H9 (cell line): ENCODE data around the gene DLEC1. TPM values are rescaled to one million over a fixed set of nuclear protein-coding genes. Genes with fewer than 3 reads are reported as not detected.

Experiments used
- DNase-seq: peaks from one replicate; pipeline ENCODE4 v3.0.0-alpha.2; 2017
- H2AFZ ChIP-seq: one replicate; pipeline ENCODE4 v1.6.1; 2013; ENCODE audit warnings: mild to moderate bottlenecking, low read length, control low read depth, moderate library complexity
- H2AK5ac ChIP-seq: 2 replicates; pipeline ENCODE4 v1.6.1; 2013; ENCODE audit warnings: low read length, control low read depth, mixed read lengths; ENCODE audit not compliant: insufficient read length
- H2BK120ac ChIP-seq: one replicate; pipeline ENCODE4 v1.6.1; 2013; ENCODE audit warnings: low read depth, mild to moderate bottlenecking, low read length, control low read depth, inconsistent platforms; ENCODE audit not compliant: poor library complexity, severe bottlenecking
- H2BK12ac ChIP-seq: 2 replicates; pipeline ENCODE4 v1.6.1; 2013; ENCODE audit warnings: low read length, control low read depth, mixed read lengths, low read depth; ENCODE audit not compliant: insufficient read length
- H2BK15ac ChIP-seq: 2 replicates; pipeline ENCODE4 v1.6.1; 2013; ENCODE audit warnings: low read depth, low read length, control low read depth
- H2BK20ac ChIP-seq: one replicate; pipeline ENCODE4 v1.6.1; 2013; ENCODE audit warnings: low read depth, mild to moderate bottlenecking, low read length, control low read depth, inconsistent platforms; ENCODE audit not compliant: poor library complexity, severe bottlenecking
- H2BK5ac ChIP-seq: 2 replicates; pipeline ENCODE4 v1.6.1; 2013; ENCODE audit warnings: low read length, control low read depth, mixed read lengths; ENCODE audit not compliant: insufficient read length
- H3K14ac ChIP-seq: 2 replicates; pipeline ENCODE4 v1.6.1; 2013; ENCODE audit warnings: low read length, control low read depth; ENCODE audit not compliant: insufficient read depth
- H3K18ac ChIP-seq: 2 replicates; pipeline ENCODE4 v1.6.1; 2013; ENCODE audit warnings: low read depth, mild to moderate bottlenecking, mixed read lengths, low read length, control low read depth; ENCODE audit not compliant: insufficient read length
- H3K23ac ChIP-seq: 2 replicates; pipeline ENCODE4 v1.6.1; 2013; ENCODE audit warnings: low read length, control low read depth, mixed read lengths, low read depth; ENCODE audit not compliant: insufficient read length
- H3K23me2 ChIP-seq: 2 replicates; pipeline ENCODE4 v1.6.1; 2013; ENCODE audit warnings: low read depth, mild to moderate bottlenecking, mixed read lengths, low read length, control low read depth; ENCODE audit not compliant: insufficient read length, poor library complexity, severe bottlenecking
- H3K27ac ChIP-seq: 2 replicates; pipeline ENCODE4 v1.5.1; 2013; ENCODE audit warnings: low read length, control low read depth, mixed read lengths, low read depth; ENCODE audit not compliant: insufficient read length
- H3K27me3 ChIP-seq: 2 replicates; pipeline ENCODE4 v1.6.1; 2013; ENCODE audit warnings: low read length, control low read depth, inconsistent platforms; ENCODE audit not compliant: insufficient read depth
- H3K4ac ChIP-seq: 2 replicates; pipeline ENCODE4 v1.6.1; 2013; ENCODE audit warnings: low read depth, mild to moderate bottlenecking, control low read depth, inconsistent platforms, low read length, moderate library complexity
- H3K4me1 ChIP-seq: 2 replicates; pipeline ENCODE4 v1.6.1; 2013; ENCODE audit warnings: low read length, control low read depth, inconsistent platforms; ENCODE audit not compliant: insufficient read depth
- H3K4me2 ChIP-seq: 2 replicates; pipeline ENCODE4 v1.6.1; 2013; ENCODE audit warnings: low read length, control low read depth, mixed read lengths; ENCODE audit not compliant: insufficient read length, insufficient read depth
- H3K56ac ChIP-seq: 2 replicates; pipeline ENCODE4 v1.6.1; 2013; ENCODE audit warnings: low read depth, mild to moderate bottlenecking, mixed read lengths, low read length, control low read depth; ENCODE audit not compliant: insufficient read length
- H3K79me1 ChIP-seq: 2 replicates; pipeline ENCODE4 v1.6.1; 2013; ENCODE audit warnings: low read depth, mild to moderate bottlenecking, moderate library complexity, low read length, control low read depth, inconsistent platforms; ENCODE audit not compliant: insufficient read depth, poor library complexity, severe bottlenecking
- H3K79me2 ChIP-seq: 2 replicates; pipeline ENCODE4 v1.6.1; 2013; ENCODE audit warnings: low read length, control low read depth, inconsistent platforms; ENCODE audit not compliant: insufficient read depth
- H3K9ac ChIP-seq: 2 replicates; pipeline ENCODE4 v1.6.1; 2013; ENCODE audit warnings: low read length, control low read depth, mixed read lengths; ENCODE audit not compliant: insufficient read length; ENCODE audit errors: extremely low read depth
- H3K9me3 ChIP-seq: one replicate; pipeline ENCODE4 v1.6.1; 2013; ENCODE audit warnings: low read depth, low read length, inconsistent platforms; ENCODE audit not compliant: control insufficient read depth
- H3T11ph ChIP-seq: one replicate; pipeline ENCODE4 v1.6.1; 2013; ENCODE audit warnings: mild to moderate bottlenecking, low read length, control low read depth, inconsistent platforms
- H4K20me1 ChIP-seq: one replicate; pipeline ENCODE4 v1.6.1; 2013; ENCODE audit not compliant: control insufficient read depth, insufficient read length, insufficient read depth
- H4K5ac ChIP-seq: 2 replicates; pipeline ENCODE4 v1.6.1; 2013; ENCODE audit warnings: low read depth, mild to moderate bottlenecking, mixed read lengths, low read length, control low read depth; ENCODE audit not compliant: insufficient read length
- H4K8ac ChIP-seq: replicated peaks from 2 replicates; pipeline ENCODE4 v1.6.1; 2013; ENCODE audit warnings: low read length, control low read depth, mixed read lengths, low read depth; ENCODE audit not compliant: insufficient read length
- H4K91ac ChIP-seq: 2 replicates; pipeline ENCODE4 v1.6.1; 2013; ENCODE audit warnings: low read depth, mild to moderate bottlenecking, moderate library complexity, mixed read lengths, low read length, control low read depth; ENCODE audit not compliant: insufficient read length
- H3K27ac Mint-ChIP-seq, 3 experiments: 2 replicates in 2 of 3; 3 replicates in 1 of 3; pipeline ENCODE4 v1.8.0; 2020 to 2021; ENCODE audit warnings: mixed read lengths in 3 of 3, mild to moderate bottlenecking in 1 of 3, moderate library complexity in 1 of 3
- H3K27me3 Mint-ChIP-seq: 2 replicates; pipeline ENCODE4 v1.8.0; 2021; ENCODE audit warnings: low read depth, mild to moderate bottlenecking, moderate library complexity, mixed read lengths
- H3K36me3 Mint-ChIP-seq, 3 experiments: 2 replicates in 2 of 3; 3 replicates in 1 of 3; pipeline ENCODE4 v1.8.0; 2020 to 2021; ENCODE audit warnings: low read depth in 3 of 3, mixed read lengths in 3 of 3; ENCODE audit not compliant: insufficient read depth in 1 of 3
- H3K4me1 Mint-ChIP-seq, 2 experiments: 2 replicates each; pipeline ENCODE4 v1.8.0; 2020; ENCODE audit warnings: mixed read lengths in 2 of 2
- H3K4me3 Mint-ChIP-seq, 2 experiments: 2 replicates in 1 of 2; 3 replicates in 1 of 2; pipeline ENCODE4 v1.8.0; 2020 to 2021; ENCODE audit warnings: mild to moderate bottlenecking in 2 of 2, mixed read lengths in 2 of 2, moderate library complexity in 1 of 2
- H3K9me3 Mint-ChIP-seq, 2 experiments: 2 replicates in 1 of 2; 3 replicates in 1 of 2; pipeline ENCODE4 v1.8.0; 2020; ENCODE audit warnings: mild to moderate bottlenecking in 2 of 2, mixed read lengths in 2 of 2, moderate library complexity in 1 of 2
- WGBS: extraction: QIAGEN DNeasy Blood & Tissue Kit; methylation state at CpG from one replicate; pipeline ENCODE4 v1.1.7; 2013; ENCODE audit warnings: missing lambda C conversion rate, low lambda C conversion rate, mixed read lengths; ENCODE audit not compliant: insufficient read length; ENCODE audit errors: extremely low coverage; 5-methylcytosine and 5-hydroxymethylcytosine counted together
- total RNA-seq: library from RNA; stranded (reverse); gene quantifications from 2 replicates; pipeline ENCODE4 v1.2.1, GENCODE V29; 2021
- TF ChIP-seq, protein P1 (sequence below): fragments of 200-600 bp; sonication (generic); conservative IDR thresholded peaks from 3 replicates; pipeline ENCODE4 v1.8.0; 2021; ENCODE audit warnings: antibody characterized with exemption, mild to moderate bottlenecking

Gene DLEC1
- total RNA-seq, 1 experiment from 2014 or later, result 2.1 TPM

DNA sequence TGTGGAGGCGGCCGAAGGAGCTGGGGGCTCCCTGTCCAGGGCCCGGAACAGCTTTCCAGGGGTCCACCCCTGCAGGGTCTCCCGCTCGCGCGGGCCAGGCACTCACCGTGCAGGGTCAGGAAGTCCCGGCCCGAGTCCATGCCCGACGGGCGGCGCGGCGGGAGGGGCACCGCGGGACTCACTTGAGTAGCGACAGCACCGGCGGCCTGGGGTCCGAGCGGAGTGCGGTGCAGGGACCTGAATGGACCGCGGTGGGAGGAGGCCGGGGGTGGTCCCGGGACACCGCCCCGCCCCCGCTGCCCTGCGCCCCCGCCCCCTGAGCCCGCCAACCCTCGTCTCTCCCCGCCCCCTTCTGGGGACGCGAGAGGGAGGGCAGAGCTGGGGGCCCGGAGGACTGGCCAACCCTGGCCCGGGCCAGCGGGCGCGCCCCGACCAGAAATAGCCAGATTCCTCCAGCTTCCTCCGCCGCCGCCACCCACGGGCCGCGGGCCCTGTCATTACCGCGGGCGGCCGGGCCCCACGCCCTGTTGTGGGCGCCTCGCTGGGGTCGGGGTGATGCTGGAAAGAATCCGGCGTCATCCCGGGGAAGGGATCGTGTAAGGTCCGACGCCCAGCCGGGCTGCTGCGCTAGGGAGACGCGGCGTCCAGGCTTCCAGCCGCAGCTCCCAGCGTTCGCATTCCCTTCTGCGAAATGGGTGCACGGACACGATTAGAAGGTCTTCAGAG is 9.4 kb upstream of the DLEC1 start, which contains the start of gene PLCD1:
PLCD1 (minus strand) TSS at position 243 of the 726 bp plus-strand sequence; CDS start at position 140, 103 bp downstream.
- Histone ChIP-seq H4K5ac (peak within 1 kb of the TSS; percentile 94), H2AK5ac (no peak within 1 kb of the TSS), H3K4me1 (no peaks in the 10 kb centered on the region), H3K27ac (no peak within 1 kb of the TSS), H3K4me2 (peak within 1 kb of the TSS; percentile 59), H3K9me3 (no peaks in the 10 kb centered on the region), H3K4ac (no peak within 1 kb of the TSS), H2BK20ac (no peak within 1 kb of the TSS), H2BK15ac (no peak within 1 kb of the TSS), H3T11ph (no peak within 1 kb of the TSS), H3K23ac (no peak within 1 kb of the TSS), H3K27me3 (peaks cover 19% of the 10 kb centered on the region; the same call in 1 of the 2 replicates), H3K18ac (peak within 1 kb of the TSS; percentile 72), H2BK120ac (no peak within 1 kb of the TSS), H3K56ac (no peak within 1 kb of the TSS), H3K9ac (peak within 1 kb of the TSS; percentile 65), H4K20me1 (no peaks in the 10 kb centered on the region), H4K8ac (no peak within 1 kb of the TSS), H3K14ac (peak within 1 kb of the TSS; percentile 88), H2BK5ac (no peak within 1 kb of the TSS), H3K79me1 (no peaks in the 10 kb centered on the region), H2AFZ (no peak within 1 kb of the TSS), H2BK12ac (peak within 1 kb of the TSS; percentile 38), H3K79me2 (no peaks in the 10 kb centered on the region), H3K23me2 (peaks cover 5% of the 10 kb centered on the region), H4K91ac (no peak within 1 kb of the TSS)
- peak within 1 kb of the TSS; percentile 70 to 82 for H3K4me3 Mint-ChIP-seq
- no peak within 1 kb of the TSS; a peak in 1 of 7 replicates for H3K27ac Mint-ChIP-seq
- no peaks in the 10 kb centered on the region; a peak in 2 of 7 replicates for H3K36me3 Mint-ChIP-seq
- H3K4me1 Mint-ChIP-seq, result peaks cover 11 to 19% of the 10 kb centered on the region in 2 experiments
- no peaks in the 10 kb centered on the region; a peak in 1 of 5 replicates for H3K9me3 Mint-ChIP-seq
- peaks cover 64% of the 10 kb centered on the region for H3K27me3 Mint-ChIP-seq
- WGBS, result no CpG with 5 or more reads among the region's 75 CpGs
- TF ChIP-seq, protein P1, sequence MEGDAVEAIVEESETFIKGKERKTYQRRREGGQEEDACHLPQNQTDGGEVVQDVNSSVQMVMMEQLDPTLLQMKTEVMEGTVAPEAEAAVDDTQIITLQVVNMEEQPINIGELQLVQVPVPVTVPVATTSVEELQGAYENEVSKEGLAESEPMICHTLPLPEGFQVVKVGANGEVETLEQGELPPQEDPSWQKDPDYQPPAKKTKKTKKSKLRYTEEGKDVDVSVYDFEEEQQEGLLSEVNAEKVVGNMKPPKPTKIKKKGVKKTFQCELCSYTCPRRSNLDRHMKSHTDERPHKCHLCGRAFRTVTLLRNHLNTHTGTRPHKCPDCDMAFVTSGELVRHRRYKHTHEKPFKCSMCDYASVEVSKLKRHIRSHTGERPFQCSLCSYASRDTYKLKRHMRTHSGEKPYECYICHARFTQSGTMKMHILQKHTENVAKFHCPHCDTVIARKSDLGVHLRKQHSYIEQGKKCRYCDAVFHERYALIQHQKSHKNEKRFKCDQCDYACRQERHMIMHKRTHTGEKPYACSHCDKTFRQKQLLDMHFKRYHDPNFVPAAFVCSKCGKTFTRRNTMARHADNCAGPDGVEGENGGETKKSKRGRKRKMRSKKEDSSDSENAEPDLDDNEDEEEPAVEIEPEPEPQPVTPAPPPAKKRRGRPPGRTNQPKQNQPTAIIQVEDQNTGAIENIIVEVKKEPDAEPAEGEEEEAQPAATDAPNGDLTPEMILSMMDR, result no peak
- DNase-seq, result peak; percentile 89
